Ovary (tissue), 3 donors: ENCODE data around the gene NLRC5.

Experiments
- CTCF ChIP-seq, 3 donors: fragments of 450-650 bp in 2 of 3; fragments of 200-600 bp in 1 of 3; IDR thresholded peaks; one replicate each; pipeline versions ENCODE4 v1.5.1 to v1.8.0; 2016 to 2022; ENCODE audit warnings: antibody characterized with exemption in 3 of 3, mild to moderate bottlenecking in 1 of 3
- EP300 ChIP-seq: sonication (generic); formaldehyde crosslinking; IDR thresholded peaks from one replicate; pipeline ENCODE4 v1.6.1; 2017; ENCODE audit warnings: antibody characterized with exemption
- POLR2A ChIP-seq: fragments of 450-650 bp; IDR thresholded peaks from one replicate; pipeline ENCODE4 v1.6.1; 2017; ENCODE audit warnings: antibody characterized with exemption, mild to moderate bottlenecking, moderate library complexity
- donor health status: DM: no; HTN: no; CAD: no.

- TF ChIP-seq POLR2A (no peak), CTCF (IDR thresholded peaks at IDR 0.05) (no peak), EP300 (no peak)
These were observed 7.6 kb upstream of the NLRC5 start for GRCh38 chr16:56981729-56982271.
